Endothelial cell of umbilical vein (primary cell): ENCODE measurements around the gene POLG.

Experiments used
- EZH2 ChIP-seq: IDR thresholded peaks from 2 replicates; pipeline ENCODE4 v1.6.1; 2012; ENCODE audit warnings: borderline replicate concordance, low read depth, mild to moderate bottlenecking, moderate library complexity, low read length, inconsistent platforms; ENCODE audit not compliant: severe bottlenecking
- POLR2AphosphoS5 ChIP-seq: IDR thresholded peaks from 2 replicates; pipeline ENCODE4 v1.6.1; 2012; ENCODE audit warnings: low read depth, mild to moderate bottlenecking, control low read depth, low read length, moderate library complexity; ENCODE audit not compliant: insufficient read depth
- TF ChIP-seq, protein P1 (sequence below), 2 donors: IDR thresholded peaks; 1 replicate in 1 of 2; 2 replicates in 1 of 2; pipeline ENCODE4 v1.5.1; 2011; ENCODE audit warnings: low read length in 2 of 2, mild to moderate bottlenecking in 2 of 2, moderate library complexity in 2 of 2, control low read depth in 1 of 2, inconsistent platforms in 1 of 2, low read depth in 1 of 2; ENCODE audit not compliant: insufficient read depth in 1 of 2; ENCODE audit errors: extremely low read depth in 1 of 2

DNA sequence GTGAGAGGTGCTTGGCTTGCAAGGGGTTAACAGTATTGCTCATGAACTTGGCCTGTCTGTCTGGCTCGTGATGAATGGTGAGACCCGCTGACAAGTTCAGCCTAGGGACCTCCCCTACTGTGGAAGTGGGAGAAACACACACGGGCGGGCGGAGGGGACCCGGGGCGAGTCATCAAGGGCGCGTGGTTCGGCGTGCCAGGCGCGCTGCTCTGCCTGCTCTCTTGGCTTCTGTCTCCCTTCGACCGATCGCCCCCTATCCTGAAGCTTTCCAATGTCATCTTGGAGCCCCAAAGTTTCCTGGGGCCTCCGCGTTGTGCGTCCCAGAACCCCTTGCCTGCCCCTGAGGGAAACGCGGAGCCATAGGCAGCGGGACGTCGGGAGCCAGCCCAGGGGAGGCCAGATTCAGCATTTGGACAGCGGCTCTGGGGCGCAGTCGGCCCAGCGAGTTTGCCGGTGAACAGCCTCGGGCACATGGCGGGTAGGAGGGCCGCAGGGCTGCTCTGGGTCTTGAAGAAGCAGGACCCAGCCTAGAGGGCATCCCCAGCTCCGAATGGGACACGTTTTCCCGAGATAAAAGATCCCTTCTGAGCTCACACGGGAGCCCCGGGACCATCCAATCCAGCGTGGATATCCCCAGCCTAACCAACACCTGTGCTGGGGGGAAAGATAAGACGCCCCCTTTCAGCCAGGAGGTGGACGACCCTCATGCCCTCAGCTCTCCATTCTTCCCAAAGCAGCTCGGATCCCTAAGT lies 27.0 kb upstream of the POLG start:
- TF ChIP-seq, protein P1, sequence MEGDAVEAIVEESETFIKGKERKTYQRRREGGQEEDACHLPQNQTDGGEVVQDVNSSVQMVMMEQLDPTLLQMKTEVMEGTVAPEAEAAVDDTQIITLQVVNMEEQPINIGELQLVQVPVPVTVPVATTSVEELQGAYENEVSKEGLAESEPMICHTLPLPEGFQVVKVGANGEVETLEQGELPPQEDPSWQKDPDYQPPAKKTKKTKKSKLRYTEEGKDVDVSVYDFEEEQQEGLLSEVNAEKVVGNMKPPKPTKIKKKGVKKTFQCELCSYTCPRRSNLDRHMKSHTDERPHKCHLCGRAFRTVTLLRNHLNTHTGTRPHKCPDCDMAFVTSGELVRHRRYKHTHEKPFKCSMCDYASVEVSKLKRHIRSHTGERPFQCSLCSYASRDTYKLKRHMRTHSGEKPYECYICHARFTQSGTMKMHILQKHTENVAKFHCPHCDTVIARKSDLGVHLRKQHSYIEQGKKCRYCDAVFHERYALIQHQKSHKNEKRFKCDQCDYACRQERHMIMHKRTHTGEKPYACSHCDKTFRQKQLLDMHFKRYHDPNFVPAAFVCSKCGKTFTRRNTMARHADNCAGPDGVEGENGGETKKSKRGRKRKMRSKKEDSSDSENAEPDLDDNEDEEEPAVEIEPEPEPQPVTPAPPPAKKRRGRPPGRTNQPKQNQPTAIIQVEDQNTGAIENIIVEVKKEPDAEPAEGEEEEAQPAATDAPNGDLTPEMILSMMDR (IDR thresholded peaks at IDR 0.05; ENCODE audit: extremely low read depth in 1 of 2, insufficient read depth in 1 of 2, low read depth in 1 of 2, low read length in 2 of 2) = no peak
- TF ChIP-seq EZH2 = no peak
- no peak for TF ChIP-seq POLR2AphosphoS5
